Endothelial cell of umbilical vein (primary cell): Measurements from ENCODE around the gene FER.

Experiments used
- EZH2 ChIP-seq: IDR thresholded peaks from 2 replicates; pipeline ENCODE4 v1.6.1; 2012; ENCODE audit warnings: borderline replicate concordance, low read depth, mild to moderate bottlenecking, moderate library complexity, low read length, inconsistent platforms; ENCODE audit not compliant: severe bottlenecking
- FOS ChIP-seq: IDR thresholded peaks from 2 replicates; pipeline ENCODE4 v1.6.1; 2011; ENCODE audit warnings: mild to moderate bottlenecking, low read length, moderate library complexity, borderline replicate concordance; ENCODE audit not compliant: insufficient read depth
- GATA2 ChIP-seq: IDR thresholded peaks from 2 replicates; pipeline ENCODE4 v1.7.0; 2011; ENCODE audit warnings: low read depth, mild to moderate bottlenecking, moderate library complexity, mixed read lengths, low read length; ENCODE audit not compliant: insufficient read length, insufficient read depth
- JUN ChIP-seq: IDR thresholded peaks from 2 replicates; pipeline ENCODE4 v1.6.1; 2011; ENCODE audit warnings: borderline replicate concordance, low read depth; ENCODE audit not compliant: insufficient read length, insufficient read depth
- MYC ChIP-seq: IDR thresholded peaks from one replicate; pipeline ENCODE4 v1.6.1; 2011; ENCODE audit warnings: mild to moderate bottlenecking, low read depth, low read length
- POLR2A ChIP-seq: IDR thresholded peaks from 2 replicates; pipeline ENCODE4 v1.6.1; 2012; ENCODE audit warnings: low read depth, mild to moderate bottlenecking, control low read depth, low read length
- POLR2AphosphoS5 ChIP-seq: IDR thresholded peaks from 2 replicates; pipeline ENCODE4 v1.6.1; 2012; ENCODE audit warnings: low read depth, mild to moderate bottlenecking, control low read depth, low read length, moderate library complexity; ENCODE audit not compliant: insufficient read depth
- TF ChIP-seq, protein P1 (sequence below), 2 donors: IDR thresholded peaks; 1 replicate in 1 of 2; 2 replicates in 1 of 2; pipeline ENCODE4 v1.5.1; 2011; ENCODE audit warnings: low read length in 2 of 2, mild to moderate bottlenecking in 2 of 2, moderate library complexity in 2 of 2, control low read depth in 1 of 2, inconsistent platforms in 1 of 2, low read depth in 1 of 2; ENCODE audit not compliant: insufficient read depth in 1 of 2; ENCODE audit errors: extremely low read depth in 1 of 2
- TF ChIP-seq, protein P2 (sequence below): IDR thresholded peaks from 2 replicates; pipeline ENCODE4 v1.6.1; 2011; ENCODE audit not compliant: insufficient read depth, insufficient read length

DNA sequence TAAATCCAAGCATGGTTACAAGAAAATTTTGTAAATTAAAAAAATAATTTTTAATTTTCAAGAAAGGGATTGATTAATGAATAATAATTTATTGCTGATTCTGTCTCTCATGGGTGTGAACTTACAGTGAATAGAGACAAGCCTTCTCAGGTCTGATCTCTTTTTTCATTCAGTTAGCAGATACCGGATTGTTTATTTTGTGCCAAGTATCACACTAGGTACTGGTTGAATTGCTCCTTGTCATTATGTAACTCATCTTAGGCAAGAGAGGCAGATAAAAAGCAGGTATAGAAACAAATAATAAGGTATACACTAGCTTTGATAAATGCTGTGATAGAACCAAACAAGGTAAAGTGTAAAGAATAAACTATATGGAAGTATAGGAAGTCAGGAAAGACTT, 378.8 kb downstream of the FER start:
- TF ChIP-seq, protein P1, sequence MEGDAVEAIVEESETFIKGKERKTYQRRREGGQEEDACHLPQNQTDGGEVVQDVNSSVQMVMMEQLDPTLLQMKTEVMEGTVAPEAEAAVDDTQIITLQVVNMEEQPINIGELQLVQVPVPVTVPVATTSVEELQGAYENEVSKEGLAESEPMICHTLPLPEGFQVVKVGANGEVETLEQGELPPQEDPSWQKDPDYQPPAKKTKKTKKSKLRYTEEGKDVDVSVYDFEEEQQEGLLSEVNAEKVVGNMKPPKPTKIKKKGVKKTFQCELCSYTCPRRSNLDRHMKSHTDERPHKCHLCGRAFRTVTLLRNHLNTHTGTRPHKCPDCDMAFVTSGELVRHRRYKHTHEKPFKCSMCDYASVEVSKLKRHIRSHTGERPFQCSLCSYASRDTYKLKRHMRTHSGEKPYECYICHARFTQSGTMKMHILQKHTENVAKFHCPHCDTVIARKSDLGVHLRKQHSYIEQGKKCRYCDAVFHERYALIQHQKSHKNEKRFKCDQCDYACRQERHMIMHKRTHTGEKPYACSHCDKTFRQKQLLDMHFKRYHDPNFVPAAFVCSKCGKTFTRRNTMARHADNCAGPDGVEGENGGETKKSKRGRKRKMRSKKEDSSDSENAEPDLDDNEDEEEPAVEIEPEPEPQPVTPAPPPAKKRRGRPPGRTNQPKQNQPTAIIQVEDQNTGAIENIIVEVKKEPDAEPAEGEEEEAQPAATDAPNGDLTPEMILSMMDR (IDR thresholded peaks at IDR 0.05; ENCODE audit: extremely low read depth in 1 of 2, insufficient read depth in 1 of 2, low read depth in 1 of 2, low read length in 2 of 2), result no peak
- TF ChIP-seq EZH2 (no peak), GATA2 (no peak), POLR2A (no peak), JUN (no peak), POLR2AphosphoS5 (no peak), MYC (no peak), FOS (no peak)
- TF ChIP-seq, protein P2, sequence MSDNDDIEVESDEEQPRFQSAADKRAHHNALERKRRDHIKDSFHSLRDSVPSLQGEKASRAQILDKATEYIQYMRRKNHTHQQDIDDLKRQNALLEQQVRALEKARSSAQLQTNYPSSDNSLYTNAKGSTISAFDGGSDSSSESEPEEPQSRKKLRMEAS, result no peak
